ENCODE measurements around the gene XRCC4. TPM values are rescaled to one million over a fixed set of nuclear protein-coding genes. Genes with fewer than 3 reads are reported as not detected.

Gene XRCC4
- polyA plus RNA-seq, 1 donor from 2014 or later: 22.9 TPM

DNA sequence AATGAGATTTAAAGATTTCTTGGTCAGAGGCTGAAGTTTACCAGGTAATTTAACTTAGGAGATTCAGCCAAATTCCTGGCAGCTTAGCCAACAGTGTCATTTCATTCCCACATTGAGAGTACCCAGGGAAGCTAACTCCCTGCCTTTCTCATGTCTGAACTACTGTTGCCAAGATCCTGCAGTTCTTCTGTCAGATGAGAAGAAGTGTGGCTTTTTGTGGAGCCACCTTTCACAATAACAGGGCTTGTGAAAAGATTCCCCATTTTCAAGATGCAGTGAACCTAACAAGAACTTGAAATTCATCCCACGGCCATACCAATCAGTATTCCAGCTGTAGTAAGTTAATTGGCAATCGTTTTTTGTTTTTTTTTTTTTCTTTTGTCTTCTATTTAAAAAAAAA lies 176.4 kb downstream of the XRCC4 start:
- Histone ChIP-seq H4K20me1 (ENCODE audit: insufficient read depth) (no peaks in the 10 kb centered on the region), H3K9me3 (ENCODE audit: low read length) (no peaks in the 10 kb centered on the region), H2AFZ (ENCODE audit: low read depth, low read length) (no peak overlapping the region), H3F3A (ENCODE audit: insufficient read depth, low read length, poor library complexity, severe bottlenecking) (no peaks in the 10 kb centered on the region), H3K4me2 (ENCODE audit: low read length) (no peak overlapping the region), H3K4me3 (ENCODE audit: low read length) (no peak overlapping the region), H3K79me2 (replicated peaks; ENCODE audit: insufficient read depth, low read length) (no peaks in the 10 kb centered on the region), H3K27ac (ENCODE audit: low read length) (no peak overlapping the region), H3K27me3 (ENCODE audit: insufficient read depth, low read depth, low read length) (no peaks in the 10 kb centered on the region), H3K36me3 (ENCODE audit: insufficient read depth, low read length) (no peaks in the 10 kb centered on the region), H3K9me2 (ENCODE audit: insufficient read depth, low read length) (no peaks in the 10 kb centered on the region), H3K9ac (ENCODE audit: low read length) (no peak overlapping the region)
- TF ChIP-seq EP300 (conservative IDR thresholded peaks at IDR 0.05; ENCODE audit: poor library complexity, severe bottlenecking) (no peak), MXI1 (conservative IDR thresholded peaks at IDR 0.05; ENCODE audit: poor library complexity, severe bottlenecking) (no peak), RAD21 (conservative IDR thresholded peaks at IDR 0.05) (no peak), EZH2 (IDR thresholded peaks at IDR 0.05; ENCODE audit: borderline replicate concordance, insufficient read depth, low read length, poor library complexity, severe bottlenecking) (no peak), TAF1 (IDR thresholded peaks at IDR 0.05; ENCODE audit: low read depth) (no peak), POLR2AphosphoS5 (IDR thresholded peaks at IDR 0.05) (no peak)
- TF ChIP-seq, protein P1, sequence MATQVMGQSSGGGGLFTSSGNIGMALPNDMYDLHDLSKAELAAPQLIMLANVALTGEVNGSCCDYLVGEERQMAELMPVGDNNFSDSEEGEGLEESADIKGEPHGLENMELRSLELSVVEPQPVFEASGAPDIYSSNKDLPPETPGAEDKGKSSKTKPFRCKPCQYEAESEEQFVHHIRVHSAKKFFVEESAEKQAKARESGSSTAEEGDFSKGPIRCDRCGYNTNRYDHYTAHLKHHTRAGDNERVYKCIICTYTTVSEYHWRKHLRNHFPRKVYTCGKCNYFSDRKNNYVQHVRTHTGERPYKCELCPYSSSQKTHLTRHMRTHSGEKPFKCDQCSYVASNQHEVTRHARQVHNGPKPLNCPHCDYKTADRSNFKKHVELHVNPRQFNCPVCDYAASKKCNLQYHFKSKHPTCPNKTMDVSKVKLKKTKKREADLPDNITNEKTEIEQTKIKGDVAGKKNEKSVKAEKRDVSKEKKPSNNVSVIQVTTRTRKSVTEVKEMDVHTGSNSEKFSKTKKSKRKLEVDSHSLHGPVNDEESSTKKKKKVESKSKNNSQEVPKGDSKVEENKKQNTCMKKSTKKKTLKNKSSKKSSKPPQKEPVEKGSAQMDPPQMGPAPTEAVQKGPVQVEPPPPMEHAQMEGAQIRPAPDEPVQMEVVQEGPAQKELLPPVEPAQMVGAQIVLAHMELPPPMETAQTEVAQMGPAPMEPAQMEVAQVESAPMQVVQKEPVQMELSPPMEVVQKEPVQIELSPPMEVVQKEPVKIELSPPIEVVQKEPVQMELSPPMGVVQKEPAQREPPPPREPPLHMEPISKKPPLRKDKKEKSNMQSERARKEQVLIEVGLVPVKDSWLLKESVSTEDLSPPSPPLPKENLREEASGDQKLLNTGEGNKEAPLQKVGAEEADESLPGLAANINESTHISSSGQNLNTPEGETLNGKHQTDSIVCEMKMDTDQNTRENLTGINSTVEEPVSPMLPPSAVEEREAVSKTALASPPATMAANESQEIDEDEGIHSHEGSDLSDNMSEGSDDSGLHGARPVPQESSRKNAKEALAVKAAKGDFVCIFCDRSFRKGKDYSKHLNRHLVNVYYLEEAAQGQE (IDR thresholded peaks at IDR 0.05; ENCODE audit: borderline replicate concordance): no peak
- TF ChIP-seq, protein P2, sequence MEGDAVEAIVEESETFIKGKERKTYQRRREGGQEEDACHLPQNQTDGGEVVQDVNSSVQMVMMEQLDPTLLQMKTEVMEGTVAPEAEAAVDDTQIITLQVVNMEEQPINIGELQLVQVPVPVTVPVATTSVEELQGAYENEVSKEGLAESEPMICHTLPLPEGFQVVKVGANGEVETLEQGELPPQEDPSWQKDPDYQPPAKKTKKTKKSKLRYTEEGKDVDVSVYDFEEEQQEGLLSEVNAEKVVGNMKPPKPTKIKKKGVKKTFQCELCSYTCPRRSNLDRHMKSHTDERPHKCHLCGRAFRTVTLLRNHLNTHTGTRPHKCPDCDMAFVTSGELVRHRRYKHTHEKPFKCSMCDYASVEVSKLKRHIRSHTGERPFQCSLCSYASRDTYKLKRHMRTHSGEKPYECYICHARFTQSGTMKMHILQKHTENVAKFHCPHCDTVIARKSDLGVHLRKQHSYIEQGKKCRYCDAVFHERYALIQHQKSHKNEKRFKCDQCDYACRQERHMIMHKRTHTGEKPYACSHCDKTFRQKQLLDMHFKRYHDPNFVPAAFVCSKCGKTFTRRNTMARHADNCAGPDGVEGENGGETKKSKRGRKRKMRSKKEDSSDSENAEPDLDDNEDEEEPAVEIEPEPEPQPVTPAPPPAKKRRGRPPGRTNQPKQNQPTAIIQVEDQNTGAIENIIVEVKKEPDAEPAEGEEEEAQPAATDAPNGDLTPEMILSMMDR (IDR thresholded peaks at IDR 0.05; ENCODE audit: poor library complexity, severe bottlenecking): no peak

DNA sequence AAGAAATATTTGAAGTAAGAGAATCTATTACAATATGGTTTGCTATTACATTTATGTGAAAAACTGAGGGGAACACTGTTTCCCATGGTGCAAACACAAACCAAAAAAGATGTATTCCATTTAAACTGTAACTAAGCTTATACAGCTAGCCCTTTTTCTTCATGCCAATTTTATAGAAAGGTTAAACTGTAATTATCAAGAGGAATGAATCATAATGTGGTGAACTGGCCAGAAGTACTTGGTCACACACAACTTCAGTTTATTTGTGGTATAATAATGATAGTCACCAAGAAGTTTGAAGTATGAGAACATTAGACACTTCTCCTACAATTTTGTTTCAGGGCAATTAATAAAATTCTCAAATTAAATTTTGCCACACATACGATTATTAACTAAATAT lies 177.9 kb downstream of the XRCC4 start:
- TF ChIP-seq EZH2 (IDR thresholded peaks at IDR 0.05; ENCODE audit: borderline replicate concordance, insufficient read depth, low read length, poor library complexity, severe bottlenecking) (no peak), SMC3 (conservative IDR thresholded peaks at IDR 0.05; ENCODE audit: poor library complexity) (no peak), MXI1 (conservative IDR thresholded peaks at IDR 0.05; ENCODE audit: poor library complexity, severe bottlenecking) (no peak), POLR2AphosphoS5 (IDR thresholded peaks at IDR 0.05) (no peak), RAD21 (conservative IDR thresholded peaks at IDR 0.05) (no peak), EP300 (conservative IDR thresholded peaks at IDR 0.05; ENCODE audit: poor library complexity, severe bottlenecking) (no peak), TAF1 (IDR thresholded peaks at IDR 0.05; ENCODE audit: low read depth) (no peak)
- TF ChIP-seq, protein P2 (IDR thresholded peaks at IDR 0.05; ENCODE audit: poor library complexity, severe bottlenecking): no peak
- TF ChIP-seq, protein P1 (IDR thresholded peaks at IDR 0.05; ENCODE audit: borderline replicate concordance): no peak
- no peaks in the 10 kb centered on the region for H3K27me3 ChIP-seq (ENCODE audit: insufficient read depth, low read depth, low read length)
- no peak overlapping the region for H3K9ac ChIP-seq (ENCODE audit: low read length)
- H3K4me3 ChIP-seq (ENCODE audit: low read length): no peak overlapping the region
- H3K4me2 ChIP-seq (ENCODE audit: low read length): no peak overlapping the region
- H3K36me3 ChIP-seq (ENCODE audit: insufficient read depth, low read length): no peaks in the 10 kb centered on the region
- no peak overlapping the region for H3K27ac ChIP-seq (ENCODE audit: low read length)
- H3K9me3 ChIP-seq (ENCODE audit: low read length): no peaks in the 10 kb centered on the region
- no peaks in the 10 kb centered on the region for H3F3A ChIP-seq (ENCODE audit: insufficient read depth, low read length, poor library complexity, severe bottlenecking)
- H4K20me1 ChIP-seq (ENCODE audit: insufficient read depth): no peaks in the 10 kb centered on the region
- H3K79me2 ChIP-seq (replicated peaks; ENCODE audit: insufficient read depth, low read length): no peaks in the 10 kb centered on the region
- no peaks in the 10 kb centered on the region for H3K9me2 ChIP-seq (ENCODE audit: insufficient read depth, low read length)
- no peak overlapping the region for H2AFZ ChIP-seq (ENCODE audit: low read depth, low read length)
